ENCODE measurements around the gene DGKA.
"Not testable (repeated sequence)": the region's sequence is repeated elsewhere in the genome, so short reads cannot be mapped to it uniquely, and the experiment has no call there.

The DGKA gene

DNA sequence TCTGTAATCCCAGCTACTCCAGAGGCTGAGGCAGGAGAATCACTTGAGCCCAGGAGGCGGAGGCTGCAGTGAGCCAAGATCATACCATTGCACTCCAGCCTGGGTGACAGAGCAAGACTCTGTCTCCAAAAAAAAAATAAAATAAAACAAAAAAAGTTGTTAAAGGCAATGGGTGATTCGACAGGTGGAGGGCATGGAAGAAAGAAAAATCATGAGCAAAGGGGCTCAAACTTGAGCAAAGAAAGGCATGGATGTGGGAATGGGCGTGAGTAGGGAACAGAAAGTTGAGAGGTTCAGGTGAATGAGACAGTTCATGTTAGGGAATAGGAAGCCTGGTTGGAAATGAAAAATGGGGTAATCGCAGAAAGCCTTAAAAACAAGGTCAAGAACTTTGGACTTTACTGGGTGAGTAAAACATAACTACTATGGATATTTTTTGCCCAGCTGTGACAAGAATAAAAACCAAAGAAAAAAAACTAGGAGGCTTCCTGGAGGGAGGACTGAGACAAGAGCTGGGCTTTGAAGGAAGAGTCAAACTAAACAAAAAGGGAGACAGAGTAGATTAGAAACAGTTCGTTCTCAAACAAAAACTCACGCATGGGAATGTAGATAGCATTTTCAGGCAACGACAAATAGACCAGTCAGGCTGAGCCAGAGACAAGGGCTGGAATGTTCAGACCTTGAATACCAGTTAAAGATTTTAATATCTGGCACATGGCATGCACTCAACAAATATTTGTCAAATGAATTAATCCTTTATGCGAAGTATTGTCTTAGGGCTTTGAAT is 22.0 kb upstream of the DGKA start:
- H3K4me3 ChIP-seq (ENCODE audit: low read depth, low read length) = no peak overlapping the region
- DNase-seq (ENCODE audit: low read depth) = no peak
- TF ChIP-seq, protein P1, sequence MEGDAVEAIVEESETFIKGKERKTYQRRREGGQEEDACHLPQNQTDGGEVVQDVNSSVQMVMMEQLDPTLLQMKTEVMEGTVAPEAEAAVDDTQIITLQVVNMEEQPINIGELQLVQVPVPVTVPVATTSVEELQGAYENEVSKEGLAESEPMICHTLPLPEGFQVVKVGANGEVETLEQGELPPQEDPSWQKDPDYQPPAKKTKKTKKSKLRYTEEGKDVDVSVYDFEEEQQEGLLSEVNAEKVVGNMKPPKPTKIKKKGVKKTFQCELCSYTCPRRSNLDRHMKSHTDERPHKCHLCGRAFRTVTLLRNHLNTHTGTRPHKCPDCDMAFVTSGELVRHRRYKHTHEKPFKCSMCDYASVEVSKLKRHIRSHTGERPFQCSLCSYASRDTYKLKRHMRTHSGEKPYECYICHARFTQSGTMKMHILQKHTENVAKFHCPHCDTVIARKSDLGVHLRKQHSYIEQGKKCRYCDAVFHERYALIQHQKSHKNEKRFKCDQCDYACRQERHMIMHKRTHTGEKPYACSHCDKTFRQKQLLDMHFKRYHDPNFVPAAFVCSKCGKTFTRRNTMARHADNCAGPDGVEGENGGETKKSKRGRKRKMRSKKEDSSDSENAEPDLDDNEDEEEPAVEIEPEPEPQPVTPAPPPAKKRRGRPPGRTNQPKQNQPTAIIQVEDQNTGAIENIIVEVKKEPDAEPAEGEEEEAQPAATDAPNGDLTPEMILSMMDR (IDR thresholded peaks at IDR 0.05; ENCODE audit: low read depth, low read length, missing control alignments) = no peak

DNA sequence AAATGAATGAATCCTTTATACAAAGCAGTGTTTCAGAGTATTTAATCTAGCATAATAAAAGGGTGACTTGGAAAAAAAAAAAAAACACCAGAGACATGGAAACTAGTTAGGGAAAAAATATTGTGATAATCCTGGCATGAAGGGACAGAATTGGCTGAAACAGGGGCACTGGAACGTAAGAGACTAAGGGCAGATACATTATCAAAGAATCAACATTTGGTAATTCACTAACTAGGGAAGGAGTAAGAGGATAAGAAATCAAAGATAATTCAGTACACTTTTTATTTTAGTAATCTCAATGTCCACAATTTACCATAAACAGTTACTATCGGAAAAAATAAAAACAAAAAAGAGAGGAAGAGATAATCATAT is 21.5 kb upstream of the DGKA start:
- TF ChIP-seq, protein P1 (IDR thresholded peaks at IDR 0.05; ENCODE audit: low read depth, low read length, missing control alignments) = no peak
- DNase-seq (ENCODE audit: low read depth) = no peak
- H3K4me3 ChIP-seq (ENCODE audit: low read depth, low read length) = no peak overlapping the region

DNA sequence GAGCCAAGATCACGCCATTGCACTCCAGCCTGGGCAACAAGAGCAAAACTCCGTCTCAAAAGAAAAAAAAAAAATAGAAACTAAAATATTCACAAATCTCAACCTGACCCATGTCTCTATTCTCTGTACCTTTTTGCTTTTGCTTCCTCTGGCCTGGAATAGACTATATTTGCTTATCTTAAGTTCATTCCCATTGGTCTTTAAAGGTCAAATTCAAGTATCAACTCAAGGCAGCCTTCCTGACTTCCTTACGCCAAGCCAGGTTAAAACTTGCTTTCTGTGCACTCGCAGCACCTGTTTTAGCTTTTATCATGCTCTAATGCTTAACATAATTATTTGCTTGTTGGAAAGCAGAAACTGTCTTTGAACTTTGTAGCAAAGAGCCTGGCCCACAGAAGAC is 18.1 kb upstream of the DGKA start:
- TF ChIP-seq, protein P1 (IDR thresholded peaks at IDR 0.05; ENCODE audit: low read depth, low read length, missing control alignments) = no peak

DNA sequence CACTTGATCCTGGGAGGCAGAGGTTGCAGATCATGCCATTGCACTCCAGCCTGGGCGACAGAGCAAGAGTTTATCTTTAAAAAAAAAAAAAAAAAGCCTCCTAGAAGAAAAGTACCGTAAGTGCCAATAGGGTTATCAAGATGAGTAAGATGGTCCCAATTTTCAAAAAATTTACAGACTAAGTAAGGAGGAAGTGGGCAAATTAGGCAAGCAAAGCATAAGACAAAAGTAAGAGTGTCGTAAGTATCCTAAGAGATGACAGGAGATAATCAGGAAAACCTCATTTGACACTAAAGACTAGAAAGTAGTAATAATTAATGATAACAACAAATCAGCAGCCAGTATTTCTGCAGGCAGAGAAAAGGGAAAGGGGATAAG is 15.5 kb upstream of the DGKA start:
- TF ChIP-seq, protein P1 (IDR thresholded peaks at IDR 0.05; ENCODE audit: low read depth, low read length, missing control alignments) = no peak
- no peak for DNase-seq (ENCODE audit: low read depth)
- H3K4me3 ChIP-seq (ENCODE audit: low read depth, low read length) = no peak overlapping the region

More for the DNA sequence above, 18.1 kb upstream of the DGKA start:
- DNase-seq (ENCODE audit: low read depth) = no peak
- H3K4me3 ChIP-seq (ENCODE audit: low read depth, low read length) = no peak overlapping the region

DNA sequence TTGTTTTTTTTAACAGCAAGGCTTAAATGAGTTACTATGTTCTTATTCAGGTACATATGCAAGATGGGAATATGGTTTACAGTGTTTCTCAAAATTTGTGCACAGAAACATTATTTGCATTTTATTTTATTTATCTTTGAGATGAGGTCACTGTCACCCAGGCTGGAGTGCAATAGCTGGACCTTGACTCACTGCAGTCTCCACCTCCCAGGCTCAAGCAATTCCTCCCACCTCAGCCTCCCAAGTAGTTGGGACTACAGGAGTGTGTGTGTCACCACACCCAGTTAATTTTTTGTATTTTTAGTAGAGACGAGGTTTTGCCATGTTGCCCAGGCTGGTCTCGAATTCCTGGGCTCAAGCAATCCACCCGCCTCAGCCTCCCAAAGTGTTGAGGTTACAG is 11.9 kb upstream of the DGKA start:
- H3K4me3 ChIP-seq (ENCODE audit: low read depth, low read length); DNase-seq (ENCODE audit: low read depth): not testable (repeated sequence)

DNA sequence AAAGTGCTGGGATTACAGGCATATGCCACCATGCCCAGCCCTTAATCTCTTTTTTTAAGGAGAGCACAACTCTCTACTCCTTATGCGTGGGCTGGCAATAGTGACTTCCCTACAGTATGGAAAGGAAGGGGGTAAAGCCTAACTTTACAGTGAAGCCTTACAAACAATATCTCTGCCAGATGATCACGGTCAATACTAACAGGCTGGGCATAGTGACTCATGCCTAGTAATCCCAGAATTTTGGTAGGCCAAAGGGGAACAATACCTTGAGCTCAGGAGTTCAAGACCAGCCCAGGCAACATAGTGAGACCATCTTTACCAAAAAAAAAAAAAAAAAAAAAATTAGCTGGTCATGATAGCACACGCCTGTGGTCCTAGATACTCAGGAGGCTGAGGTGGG is 8.8 kb upstream of the DGKA start:
- TF ChIP-seq, protein P1 (IDR thresholded peaks at IDR 0.05; ENCODE audit: low read depth, low read length, missing control alignments) = no peak

DNA sequence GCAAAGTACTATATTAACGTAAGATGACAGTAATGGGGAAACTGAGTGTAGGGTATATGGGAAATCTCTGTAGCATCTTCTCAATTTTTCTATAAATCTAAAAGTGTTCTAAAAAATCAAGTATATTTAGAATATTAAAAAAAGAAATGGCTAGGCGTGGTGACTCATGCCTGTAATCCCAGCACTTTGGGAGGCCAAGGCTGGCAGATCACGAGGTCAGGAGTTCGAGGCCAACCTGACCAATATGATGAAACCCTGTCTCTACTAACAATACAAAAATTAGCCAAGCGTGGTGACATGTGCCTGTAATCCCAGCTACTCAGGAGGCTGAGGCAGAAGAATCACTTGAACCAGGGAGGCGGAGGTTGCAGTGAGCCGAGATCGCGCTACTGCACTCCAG is 7.3 kb upstream of the DGKA start:
- not testable (repeated sequence) for DNase-seq (ENCODE audit: low read depth)

More for the DNA sequence above, 8.8 kb upstream of the DGKA start:
- no peak overlapping the region for H3K4me3 ChIP-seq (ENCODE audit: low read depth, low read length)
- no peak for DNase-seq (ENCODE audit: low read depth)

DNA sequence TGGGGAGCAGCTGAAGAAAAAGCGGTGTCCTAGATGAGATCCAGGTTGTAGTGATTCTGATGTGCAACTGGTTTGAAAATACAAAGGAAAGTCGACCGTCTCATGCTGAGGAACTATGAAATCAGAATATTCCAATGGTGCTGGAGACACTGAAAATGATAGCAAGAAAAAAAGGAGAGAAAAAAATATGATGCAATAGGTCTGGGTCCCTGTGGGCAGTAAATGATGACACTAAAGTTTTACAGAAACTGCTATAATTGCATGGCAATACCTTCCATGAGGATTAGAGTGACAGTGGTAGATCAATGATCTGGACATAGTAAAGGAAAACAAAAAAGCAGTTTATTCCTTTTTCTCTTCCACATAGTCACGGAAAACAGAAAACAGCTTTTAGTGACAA is 5.6 kb upstream of the DGKA start:
- TF ChIP-seq, protein P1 (IDR thresholded peaks at IDR 0.05; ENCODE audit: low read depth, low read length, missing control alignments) = no peak
- no peak for DNase-seq (ENCODE audit: low read depth)
- no peak overlapping the region; the same call in 1 of the 2 replicates for H3K4me3 ChIP-seq (ENCODE audit: low read depth, low read length)

More for the DNA sequence above, 7.3 kb upstream of the DGKA start:
- H3K4me3 ChIP-seq (ENCODE audit: low read depth, low read length) = not testable (repeated sequence)
